Caco-2 (cell line): ENCODE data around the gene ZSCAN2. TPM values are rescaled to one million over a fixed set of nuclear protein-coding genes. Genes with fewer than 3 reads are reported as not detected.

ENCODE experiments used
- BruUV-seq: library from RNA; stranded (reverse); fragments of 400-500 nt; replicated peaks from 2 replicates; lab custom pipeline; 2021; lab: Mats Ljungman, UMichigan
- CTCF ChIA-PET: fragments of 300-600 bp; sonication (Branson Sonifier 250); formaldehyde crosslinking; loops from one replicate; lab custom pipeline; 2022; ENCODE audit warnings: antibody characterized with exemption; lab: Charles Lee
- POLR2A ChIA-PET: fragments of 300-600 bp; sonication (Branson Sonifier 250); formaldehyde crosslinking; loops from one replicate; lab custom pipeline; 2022; ENCODE audit warnings: antibody characterized with exemption; lab: Charles Lee
- DNase-seq, 2 experiments: peaks; one replicate each; pipeline versions ENCODE4 v3.0.0 to v3.0.0-alpha.2; 2020 to 2022
- H3K27me3 ChIP-seq: replicated peaks from 2 replicates; pipeline ENCODE4 v1.6.0; 2011; ENCODE audit warnings: low read length; ENCODE audit not compliant: control insufficient read depth, insufficient read depth
- H3K36me3 ChIP-seq: 2 replicates; pipeline ENCODE4 v1.5.1; 2011; ENCODE audit warnings: low read length; ENCODE audit not compliant: control insufficient read depth, insufficient read depth
- H3K4me1 ChIP-seq: fragments of 250-450 bp; sonication (Bioruptor Pico); 2 replicates; pipeline ENCODE4 v1.5.1; 2020; ENCODE audit warnings: mild to moderate bottlenecking
- H3K4me3 ChIP-seq: 2 replicates; pipeline ENCODE4 v1.5.1; 2011; ENCODE audit warnings: low read depth, mild to moderate bottlenecking, control low read depth, low read length
- H3K9me3 ChIP-seq: fragments of 250-450 bp; sonication (Bioruptor Pico); 2 replicates; pipeline ENCODE4 v1.5.1; 2020; ENCODE audit warnings: mild to moderate bottlenecking, moderate library complexity
- H3K27ac Mint-ChIP-seq: one replicate; pipeline ENCODE4 v1.8.0; 2022; ENCODE audit warnings: mixed read lengths; ENCODE audit not compliant: unreplicated experiment
- H3K27me3 Mint-ChIP-seq: one replicate; pipeline ENCODE4 v1.8.0; 2022; ENCODE audit warnings: mixed read lengths; ENCODE audit not compliant: insufficient read depth, unreplicated experiment
- H3K36me3 Mint-ChIP-seq: one replicate; pipeline ENCODE4 v1.8.0; 2022; ENCODE audit warnings: mild to moderate bottlenecking, mixed read lengths; ENCODE audit not compliant: insufficient read depth, unreplicated experiment
- H3K4me1 Mint-ChIP-seq: one replicate; pipeline ENCODE4 v1.8.0; 2022; ENCODE audit warnings: low read depth, mixed read lengths; ENCODE audit not compliant: unreplicated experiment
- H3K4me3 Mint-ChIP-seq: one replicate; pipeline ENCODE4 v1.8.0; 2022; ENCODE audit warnings: mild to moderate bottlenecking, moderate library complexity, mixed read lengths; ENCODE audit not compliant: unreplicated experiment
- H3K9me3 Mint-ChIP-seq: one replicate; pipeline ENCODE4 v1.8.0; 2022; ENCODE audit warnings: mixed read lengths; ENCODE audit not compliant: unreplicated experiment
- intact Hi-C: fragments of 100-400 bp; cut with micrococcal nuclease; formaldehyde crosslinking; loops from one replicate; pipeline ENCODE4 v1.10.0; 2022; ENCODE audit not compliant: unreplicated experiment
- total RNA-seq: library from RNA; stranded (reverse); gene quantifications from 2 replicates; pipeline ENCODE4 v1.2.3, GENCODE V29; 2022
- TF ChIP-seq, protein P1 (sequence below), 2 experiments: fragments of 200-600 bp in 1 of 2; IDR thresholded peaks; 1 replicate in 1 of 2; 2 replicates in 1 of 2; pipeline versions ENCODE4 v1.5.1 to v1.8.0; 2011 to 2022; ENCODE audit warnings: antibody characterized with exemption in 1 of 2, control low read depth in 1 of 2, inconsistent platforms in 1 of 2, low read depth in 1 of 2, low read length in 1 of 2, mild to moderate bottlenecking in 1 of 2, moderate library complexity in 1 of 2; ENCODE audit not compliant: insufficient read depth in 1 of 2, severe bottlenecking in 1 of 2, unreplicated experiment in 1 of 2

Gene ZSCAN2
- total RNA-seq, 1 experiment from 2014 or later = 12.9 TPM

DNA sequence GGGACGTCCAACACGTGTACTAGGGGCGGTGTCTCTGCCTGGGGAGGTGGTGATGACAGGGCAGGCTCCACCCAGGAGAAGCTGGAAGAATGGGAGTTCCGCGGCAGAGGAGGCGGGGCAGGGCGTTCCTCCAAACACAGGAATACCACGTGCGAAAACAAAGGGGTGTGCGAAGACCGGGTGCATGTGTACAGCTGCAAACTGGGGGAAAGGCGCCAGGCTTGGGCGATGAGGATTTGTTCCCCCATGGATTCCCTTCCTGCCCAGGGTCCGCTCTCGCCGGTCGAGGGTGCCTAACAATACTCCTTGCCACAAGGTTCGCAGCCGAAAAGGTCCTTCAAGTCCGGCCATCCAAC is 500 bp upstream of the ZSCAN2 start:
- TF ChIP-seq, protein P1, sequence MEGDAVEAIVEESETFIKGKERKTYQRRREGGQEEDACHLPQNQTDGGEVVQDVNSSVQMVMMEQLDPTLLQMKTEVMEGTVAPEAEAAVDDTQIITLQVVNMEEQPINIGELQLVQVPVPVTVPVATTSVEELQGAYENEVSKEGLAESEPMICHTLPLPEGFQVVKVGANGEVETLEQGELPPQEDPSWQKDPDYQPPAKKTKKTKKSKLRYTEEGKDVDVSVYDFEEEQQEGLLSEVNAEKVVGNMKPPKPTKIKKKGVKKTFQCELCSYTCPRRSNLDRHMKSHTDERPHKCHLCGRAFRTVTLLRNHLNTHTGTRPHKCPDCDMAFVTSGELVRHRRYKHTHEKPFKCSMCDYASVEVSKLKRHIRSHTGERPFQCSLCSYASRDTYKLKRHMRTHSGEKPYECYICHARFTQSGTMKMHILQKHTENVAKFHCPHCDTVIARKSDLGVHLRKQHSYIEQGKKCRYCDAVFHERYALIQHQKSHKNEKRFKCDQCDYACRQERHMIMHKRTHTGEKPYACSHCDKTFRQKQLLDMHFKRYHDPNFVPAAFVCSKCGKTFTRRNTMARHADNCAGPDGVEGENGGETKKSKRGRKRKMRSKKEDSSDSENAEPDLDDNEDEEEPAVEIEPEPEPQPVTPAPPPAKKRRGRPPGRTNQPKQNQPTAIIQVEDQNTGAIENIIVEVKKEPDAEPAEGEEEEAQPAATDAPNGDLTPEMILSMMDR (IDR thresholded peaks at IDR 0.05; ENCODE audit: insufficient read depth in 1 of 2, low read depth in 1 of 2, low read length in 1 of 2, severe bottlenecking in 1 of 2, unreplicated experiment in 1 of 2) = no peak
- H3K36me3 ChIP-seq = no peaks in the 10 kb centered on the region; the same call in none of the 2 replicates
- peak; percentile 87 to 89 for DNase-seq
- H3K9me3 ChIP-seq = no peaks in the 10 kb centered on the region
- H3K9me3 Mint-ChIP-seq = no peaks in the 10 kb centered on the region
- no TSS peak for BruUV-seq
- H3K4me3 Mint-ChIP-seq = peak overlapping the region; percentile 96
- peaks cover 24% of the 10 kb centered on the region for H3K36me3 Mint-ChIP-seq
- peaks cover 4% of the 10 kb centered on the region for H3K4me1 ChIP-seq
- ChIA-PET POLR2A (interaction anchor here (1.6 kb wide), 1 partner anchor 31 kb away, joined by 5 read pairs; no protein-coding TSS in a partner anchor), CTCF (interaction anchor here (0.6 to 3.0 kb wide), 8 partner anchors 12 to 106 kb away, joined by 3 to 18 read pairs (median 5); partner anchors contain the start of genes NMB and WDR73)
- H3K27me3 Mint-ChIP-seq = peaks cover 3% of the 10 kb centered on the region
- peaks cover 11% of the 10 kb centered on the region for H3K4me1 Mint-ChIP-seq
- peak overlapping the region; percentile 86 for H3K27ac Mint-ChIP-seq
- peak overlapping the region; percentile 37 for H3K4me3 ChIP-seq
- intact Hi-C loops = loop anchor here (1.0 to 10.0 kb wide), 3 partner anchors 31 to 114 kb away; partner anchors contain the start of genes SEC11A and WDR73
- H3K27me3 ChIP-seq = no peaks in the 10 kb centered on the region

- Mint-ChIP-seq H3K4me1 (peaks cover 23% of the 10 kb centered on the region), H3K27ac (peak overlapping the region; percentile 86), H3K4me3 (peak overlapping the region; percentile 96), H3K9me3 (no peaks in the 10 kb centered on the region), H3K36me3 (peaks cover 26% of the 10 kb centered on the region), H3K27me3 (peaks cover 3% of the 10 kb centered on the region)
- H3K9me3 ChIP-seq = no peaks in the 10 kb centered on the region
- ChIA-PET POLR2A (interaction anchor here (0.6 kb wide), 2 partner anchors 30 to 275 kb away, joined by 3 read pairs; no protein-coding TSS in a partner anchor), CTCF (interaction anchor here (0.7 to 1.4 kb wide), 4 partner anchors 31 to 220 kb away, joined by 6 to 8 read pairs (median 6); partner anchors contain the start of gene NMB)
- H3K36me3 ChIP-seq = peaks cover 2% of the 10 kb centered on the region
- intact Hi-C loops = loop anchor here (10.0 kb wide), 1 partner anchor 113 kb away; the partner anchor contains the start of gene SEC11A
- no peaks in the 10 kb centered on the region for H3K27me3 ChIP-seq
- H3K4me1 ChIP-seq = peaks cover 16% of the 10 kb centered on the region
- no peak for DNase-seq
- no TSS peak for BruUV-seq
- TF ChIP-seq, protein P1 (IDR thresholded peaks at IDR 0.05; ENCODE audit: insufficient read depth in 1 of 2, low read depth in 1 of 2, low read length in 1 of 2, severe bottlenecking in 1 of 2, unreplicated experiment in 1 of 2) = no peak
- H3K4me3 ChIP-seq = peak overlapping the region; percentile 67
Measured at GRCh38 chr15:84601555-84601838, 688 bp downstream of the ZSCAN2 start.

DNA sequence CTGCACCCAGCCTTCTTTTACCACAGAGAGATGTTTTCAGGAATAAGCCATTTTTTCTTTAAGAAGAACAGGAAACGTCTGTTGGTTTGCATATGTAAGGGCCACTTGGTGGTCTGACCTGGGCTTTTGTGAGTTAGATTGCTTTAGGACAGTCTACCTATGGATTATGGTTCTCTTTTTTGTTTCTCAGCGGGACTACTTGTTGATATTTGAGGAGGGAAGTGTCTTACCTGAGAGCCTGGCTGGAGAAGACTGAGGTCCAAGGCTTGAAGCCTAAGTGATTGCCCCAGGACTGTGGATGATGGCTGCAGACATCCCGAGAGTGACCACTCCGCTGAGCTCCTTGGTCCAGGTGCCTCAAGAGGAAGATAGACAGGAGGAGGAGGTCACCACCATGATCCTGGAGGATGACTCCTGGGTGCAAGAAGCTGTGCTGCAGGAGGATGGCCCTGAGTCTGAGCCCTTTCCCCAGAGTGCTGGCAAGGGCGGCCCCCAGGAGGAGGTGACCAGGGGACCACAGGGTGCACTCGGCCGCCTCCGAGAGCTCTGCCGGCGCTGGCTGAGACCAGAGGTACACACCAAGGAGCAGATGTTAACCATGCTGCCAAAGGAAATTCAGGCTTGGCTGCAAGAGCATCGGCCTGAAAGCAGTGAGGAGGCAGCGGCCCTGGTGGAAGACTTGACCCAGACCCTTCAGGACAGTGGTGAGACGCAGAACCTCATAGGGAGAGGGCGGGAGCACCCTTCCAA is 3.0 kb downstream of the ZSCAN2 start:
- Mint-ChIP-seq H3K4me3 (no peak overlapping the region), H3K27ac (peak overlapping the region; percentile 33), H3K36me3 (peaks cover 34% of the 10 kb centered on the region), H3K4me1 (peaks cover 41% of the 10 kb centered on the region), H3K27me3 (no peaks in the 10 kb centered on the region), H3K9me3 (no peaks in the 10 kb centered on the region)
- TF ChIP-seq, protein P1 (IDR thresholded peaks at IDR 0.05; ENCODE audit: insufficient read depth in 1 of 2, low read depth in 1 of 2, low read length in 1 of 2, severe bottlenecking in 1 of 2, unreplicated experiment in 1 of 2) = no peak
- no peaks in the 10 kb centered on the region for H3K27me3 ChIP-seq
- H3K4me3 ChIP-seq = no peak overlapping the region
- ChIA-PET CTCF (no interaction called here), POLR2A (no interaction called here)
- peaks cover 31% of the 10 kb centered on the region for H3K4me1 ChIP-seq
- H3K9me3 ChIP-seq = no peaks in the 10 kb centered on the region
- peaks cover 3% of the 10 kb centered on the region for H3K36me3 ChIP-seq
- intact Hi-C loops = loop anchor here (10.0 kb wide), 1 partner anchor 111 kb away; the partner anchor contains the start of gene SEC11A
- BruUV-seq = no TSS peak
- DNase-seq = no peak
